ENCODE results near the gene HMGCS2.
"Not testable (repeated sequence)": the region's sequence is repeated elsewhere in the genome, so short reads cannot be mapped to it uniquely, and the experiment has no call there.

HMGCS2 gene

DNA sequence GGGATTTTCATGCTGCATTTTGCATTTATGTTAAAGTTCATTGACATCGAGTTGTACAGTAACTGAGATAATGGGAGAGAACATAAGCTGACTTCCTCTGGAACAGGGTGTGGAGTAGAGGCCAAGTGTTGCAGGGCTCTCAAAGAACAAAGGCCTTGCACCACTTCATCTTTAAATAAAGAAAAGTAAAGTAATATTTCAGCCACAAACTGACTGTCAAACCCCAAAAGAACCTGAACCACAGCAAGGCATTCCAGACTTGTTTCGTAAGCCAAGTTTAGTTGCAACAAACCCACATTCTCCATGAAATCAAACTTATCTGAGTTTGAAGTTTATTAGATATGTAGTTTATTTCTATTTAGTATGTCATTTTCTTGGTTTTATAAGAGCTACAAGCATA lies 19.1 kb upstream of the HMGCS2 start:
- DNase-seq = no peak

DNA sequence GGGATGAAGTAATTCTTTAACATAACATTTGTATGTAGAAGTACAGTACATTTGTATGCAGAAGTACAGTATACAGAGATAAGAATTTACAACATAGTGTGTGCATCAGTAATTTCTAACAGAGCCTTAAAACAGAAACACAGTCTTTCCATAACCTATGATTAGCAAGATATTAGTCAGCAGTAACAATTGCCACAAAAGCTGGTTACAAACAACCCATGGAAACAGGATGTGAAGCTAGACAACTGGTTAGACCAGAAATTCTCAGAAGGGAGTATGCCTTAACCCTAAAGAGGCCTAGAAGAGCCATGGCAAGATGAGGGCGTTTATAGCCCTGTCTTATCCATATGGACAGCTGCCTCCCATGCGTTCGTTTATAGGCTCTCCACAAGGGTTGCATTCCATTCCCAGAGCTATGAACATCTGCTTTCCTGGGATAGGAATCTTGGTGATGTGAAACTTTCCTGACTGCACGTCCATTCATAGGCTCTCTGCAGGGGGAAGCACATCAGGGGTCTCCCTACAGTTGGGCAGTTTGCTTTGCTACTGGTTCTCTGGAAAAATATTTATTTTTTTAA lies 17.9 kb upstream of the HMGCS2 start:
- not testable (repeated sequence) for DNase-seq

DNA sequence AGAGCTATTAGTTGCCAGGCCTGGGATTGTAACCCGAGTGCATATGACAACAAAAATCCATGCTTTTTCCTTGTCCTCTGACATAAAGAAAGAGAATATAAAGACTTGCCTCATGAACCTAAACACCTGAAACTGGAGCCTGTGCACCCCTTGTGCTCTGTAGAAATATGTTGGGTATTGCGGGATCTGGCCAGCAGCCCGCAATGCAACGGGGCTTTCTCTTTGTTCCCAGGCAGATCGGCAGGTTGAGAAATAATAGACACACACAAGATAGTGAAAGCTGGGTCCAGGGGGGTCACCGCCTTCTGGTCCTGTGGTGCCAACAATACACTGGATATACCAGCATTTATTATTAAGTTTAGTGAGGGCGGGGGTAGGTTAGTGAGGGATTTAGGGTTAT lies 17.3 kb upstream of the HMGCS2 start:
- not testable (repeated sequence) for DNase-seq

DNA sequence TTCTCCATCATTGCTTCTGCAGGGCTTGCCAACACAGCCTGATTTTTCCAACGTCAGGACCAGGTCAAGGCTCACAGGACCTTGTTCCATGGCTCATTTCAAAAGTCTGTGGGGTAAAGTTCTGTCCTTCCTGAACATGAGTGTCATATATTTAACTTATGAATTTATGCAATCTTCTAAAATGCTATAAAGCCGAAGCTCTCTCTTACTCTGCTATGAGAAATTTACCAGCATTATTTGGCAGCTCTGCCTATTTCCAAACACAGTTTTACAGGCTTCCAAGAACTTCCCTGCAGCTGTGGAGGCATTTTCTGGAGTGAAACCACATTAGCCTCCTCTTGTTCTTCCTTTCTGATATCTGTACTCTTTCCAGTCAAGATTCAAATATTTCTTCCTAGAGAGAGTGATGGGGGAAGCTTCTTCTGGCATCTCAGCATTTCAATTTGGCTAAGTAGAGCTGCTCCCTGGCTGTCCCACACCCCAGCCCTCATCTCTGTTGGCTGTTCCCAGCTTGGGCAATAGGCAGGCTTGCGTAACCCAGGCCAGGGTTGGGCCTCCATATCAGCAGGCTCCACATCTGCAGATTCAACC lies 15.6 kb upstream of the HMGCS2 start:
- no peak for DNase-seq

DNA sequence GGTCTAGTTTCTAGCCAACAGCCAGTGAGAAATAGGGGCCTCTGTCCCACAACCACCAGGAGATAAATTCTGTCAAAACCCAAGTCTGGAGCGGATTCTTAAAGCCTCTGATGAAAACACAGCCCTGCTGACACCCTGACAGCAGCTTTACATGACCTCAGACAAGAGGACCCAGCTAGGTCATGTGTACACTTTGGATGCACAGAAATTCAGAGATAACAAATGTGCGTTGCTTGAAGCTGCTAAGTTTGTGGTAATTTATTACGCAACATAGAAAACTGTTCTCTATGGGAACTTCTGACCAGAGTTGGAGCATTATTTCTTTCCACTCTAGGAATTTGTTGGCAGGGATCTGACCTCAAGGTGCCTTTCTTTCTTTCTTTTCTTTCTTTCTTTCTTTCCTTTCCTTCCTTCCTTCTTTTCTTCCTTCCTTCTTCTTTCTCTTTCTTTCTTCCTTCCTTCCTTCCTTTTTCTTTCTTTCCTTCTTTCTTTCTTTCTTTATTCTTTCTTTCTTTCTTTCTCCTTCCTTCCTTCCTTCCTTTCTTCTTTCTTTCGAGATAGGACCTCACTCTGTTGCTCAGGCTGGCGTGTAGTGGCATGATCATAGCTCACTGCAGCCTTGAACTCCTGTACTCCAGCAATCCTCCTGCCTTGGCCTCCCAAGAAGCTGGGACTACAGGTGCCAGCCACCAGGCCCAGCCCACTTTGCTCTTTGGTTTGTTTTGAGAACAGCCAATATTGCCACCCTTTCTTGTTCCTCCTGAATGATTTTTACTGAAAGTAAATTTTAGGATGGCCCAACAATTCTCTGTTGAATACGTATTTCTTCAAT lies 14.9 kb upstream of the HMGCS2 start:
- DNase-seq = no peak

DNA sequence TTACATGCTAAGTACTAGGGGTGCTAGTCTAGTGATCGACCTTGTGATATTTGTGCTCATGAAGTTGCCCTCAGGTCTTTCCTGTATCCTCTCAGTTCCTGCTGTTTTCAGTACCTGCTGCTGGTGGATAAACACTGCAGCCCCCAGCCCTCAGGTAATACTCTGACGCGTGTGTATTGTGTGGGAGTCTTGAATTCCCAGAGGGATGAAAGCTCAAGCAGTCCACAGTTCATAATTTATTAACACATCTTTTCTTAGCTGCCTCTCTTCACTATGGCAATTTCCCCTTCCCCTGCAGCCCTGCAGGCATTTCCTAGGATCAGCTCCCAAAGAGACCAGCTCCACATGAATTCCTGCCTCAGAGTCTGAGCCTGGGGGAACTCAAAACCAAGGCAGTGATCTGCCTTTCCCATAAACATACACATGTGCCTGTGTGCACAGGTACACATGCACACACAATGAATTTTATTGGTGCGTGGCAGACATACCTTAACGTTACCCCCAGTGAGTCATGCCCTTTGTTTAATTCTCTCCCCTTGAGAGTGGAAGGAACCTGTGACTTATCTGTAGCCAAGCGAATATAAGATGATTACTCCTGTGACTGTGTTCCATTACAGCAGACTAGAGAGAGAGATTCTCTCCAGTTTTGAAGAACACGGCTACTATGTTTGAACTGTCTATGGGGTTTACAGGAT lies 14.1 kb upstream of the HMGCS2 start:
- no peak for DNase-seq

DNA sequence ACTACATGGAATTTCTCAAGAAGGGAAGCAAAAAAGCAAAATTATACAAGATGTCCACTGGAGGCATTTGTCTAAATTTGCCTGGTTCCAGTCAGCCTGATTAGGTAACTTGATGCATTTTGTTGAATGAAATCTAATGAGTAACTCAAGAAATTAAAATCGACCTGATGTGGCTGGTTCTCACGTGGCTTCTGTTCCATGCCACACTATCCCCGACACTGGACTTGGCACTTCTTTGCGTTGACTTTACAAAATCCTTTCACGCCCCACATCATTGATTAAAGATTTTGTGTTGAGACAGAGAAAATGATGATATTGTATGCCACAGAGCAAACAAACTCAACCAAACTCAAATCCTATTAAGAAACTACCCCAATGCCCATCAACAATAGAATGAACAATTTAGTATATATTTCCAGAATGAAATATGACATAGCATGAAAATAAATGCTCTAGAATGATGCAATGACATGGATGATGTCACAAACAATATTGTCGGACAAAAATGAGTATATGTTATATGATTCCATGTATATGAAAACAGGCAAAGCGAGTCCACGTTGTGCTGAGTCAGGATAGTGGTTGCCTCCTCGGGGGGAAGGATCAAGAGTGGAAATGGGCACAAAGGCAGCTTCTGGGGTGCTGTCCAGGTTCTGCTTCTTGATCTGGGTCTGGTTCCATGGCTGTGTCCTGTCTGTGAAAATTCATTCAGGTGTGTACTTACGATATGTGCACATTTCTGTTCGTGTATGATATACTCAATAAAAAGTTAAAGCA lies 12.9 kb upstream of the HMGCS2 start:
- no peak for DNase-seq

DNA sequence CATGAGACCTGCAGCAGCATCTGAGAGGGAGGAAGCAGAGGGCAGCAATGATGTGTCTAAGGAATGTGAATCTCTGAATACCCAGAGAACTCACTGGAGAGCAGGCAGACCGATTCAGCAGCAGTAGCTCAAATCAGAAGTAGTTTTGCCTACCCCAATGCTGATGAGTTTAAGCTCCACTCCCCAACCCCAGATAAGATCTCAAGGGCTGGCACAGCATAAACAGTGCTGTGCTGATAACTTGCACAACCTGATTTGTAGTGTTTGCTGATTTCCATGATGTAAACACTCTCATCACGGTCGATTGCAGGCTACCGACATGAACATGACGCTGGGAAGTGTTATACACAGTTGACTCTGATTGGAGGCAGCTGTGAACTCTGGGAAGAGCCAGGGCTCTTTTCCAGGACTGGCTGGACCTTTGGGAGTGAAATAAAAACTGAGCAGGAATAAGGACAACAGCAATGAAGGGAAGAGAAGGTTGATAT lies 11.2 kb upstream of the HMGCS2 start:
- DNase-seq = no peak

DNA sequence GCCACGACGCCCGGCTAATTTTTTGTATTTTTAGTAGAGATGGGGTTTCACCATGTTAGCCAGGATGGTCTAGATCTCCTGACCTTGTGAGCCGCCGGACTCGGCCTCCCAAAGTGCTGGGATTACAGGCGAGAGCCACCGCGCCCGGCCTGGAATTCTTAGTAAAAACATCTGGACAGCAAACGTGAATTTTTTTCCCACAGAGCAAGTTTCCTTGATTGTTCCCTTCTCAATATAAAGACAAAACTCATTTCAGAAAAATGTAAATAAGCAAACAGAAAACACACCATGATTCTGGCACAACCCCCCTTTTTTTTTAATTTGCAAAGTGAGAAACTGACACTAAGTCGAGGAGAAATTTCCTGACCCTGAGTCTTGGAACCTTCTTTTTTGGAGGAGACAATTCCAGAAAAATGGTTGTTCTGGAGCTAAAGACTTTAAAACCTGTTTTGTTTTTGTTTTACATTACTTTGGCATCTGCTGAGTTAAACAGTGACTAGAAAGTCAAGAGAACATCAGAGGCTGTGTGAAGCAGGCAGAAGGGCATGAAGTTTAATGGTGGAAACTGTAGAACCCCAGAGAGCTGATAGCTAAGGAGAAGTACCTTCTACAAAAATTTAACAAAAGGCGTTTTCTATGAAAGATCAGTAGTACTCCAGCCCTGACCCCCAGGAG lies 10.3 kb upstream of the HMGCS2 start:
- no peak for DNase-seq

DNA sequence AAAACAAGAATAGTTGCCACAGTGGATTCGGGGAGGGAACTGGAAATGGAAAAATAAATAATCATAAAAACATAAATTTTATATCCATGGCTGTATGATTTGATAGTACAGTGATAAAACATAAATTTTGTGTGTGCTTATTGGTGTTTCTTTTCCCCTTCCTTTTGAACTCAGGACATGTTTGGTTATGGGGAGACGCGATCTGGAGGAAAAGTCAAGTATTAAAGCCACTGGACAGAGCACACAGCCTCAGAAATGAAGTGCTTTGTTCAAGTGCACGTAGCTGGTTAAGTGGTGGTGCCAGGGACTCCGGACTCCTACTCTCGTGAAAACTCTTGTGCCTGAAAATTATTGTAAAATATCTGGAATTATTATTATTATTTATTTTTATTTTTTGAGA lies 9.7 kb upstream of the HMGCS2 start:
- no peak for DNase-seq

DNA sequence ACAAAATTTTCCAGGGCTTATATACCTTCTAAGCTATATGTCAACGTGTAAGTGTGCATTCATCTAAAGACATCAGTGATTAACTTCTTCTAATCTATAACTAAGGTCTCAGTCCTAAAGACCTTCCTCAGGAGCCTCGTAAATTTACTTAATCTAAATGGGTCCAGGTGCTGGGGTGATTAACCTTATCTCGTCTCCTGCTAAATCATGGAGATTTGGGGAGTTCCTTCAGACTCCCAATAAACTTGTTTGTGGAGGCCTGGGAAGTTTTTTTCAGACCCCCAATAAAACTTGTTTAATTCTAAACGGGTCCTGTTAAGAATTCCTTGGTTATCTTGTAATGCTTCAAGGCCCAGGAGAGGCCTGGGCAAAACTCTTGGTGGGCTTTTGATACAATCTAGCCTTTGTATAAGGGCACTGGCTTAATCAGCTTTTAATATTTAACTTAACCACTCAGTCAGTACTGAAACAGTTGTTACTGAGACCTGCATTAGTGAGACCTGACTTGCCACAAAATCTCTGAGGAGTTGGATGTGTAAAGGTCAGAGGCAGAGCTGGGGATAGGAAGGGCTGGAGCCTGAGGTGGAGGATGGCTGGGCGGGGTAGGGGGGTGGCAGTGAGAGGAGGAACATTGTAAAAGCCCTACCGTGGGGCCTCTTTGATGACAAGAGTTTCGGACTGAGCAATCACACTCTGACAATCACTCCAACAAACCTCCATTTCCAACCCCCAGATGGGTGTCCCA lies 6.2 kb upstream of the HMGCS2 start:
- DNase-seq = no peak

DNA sequence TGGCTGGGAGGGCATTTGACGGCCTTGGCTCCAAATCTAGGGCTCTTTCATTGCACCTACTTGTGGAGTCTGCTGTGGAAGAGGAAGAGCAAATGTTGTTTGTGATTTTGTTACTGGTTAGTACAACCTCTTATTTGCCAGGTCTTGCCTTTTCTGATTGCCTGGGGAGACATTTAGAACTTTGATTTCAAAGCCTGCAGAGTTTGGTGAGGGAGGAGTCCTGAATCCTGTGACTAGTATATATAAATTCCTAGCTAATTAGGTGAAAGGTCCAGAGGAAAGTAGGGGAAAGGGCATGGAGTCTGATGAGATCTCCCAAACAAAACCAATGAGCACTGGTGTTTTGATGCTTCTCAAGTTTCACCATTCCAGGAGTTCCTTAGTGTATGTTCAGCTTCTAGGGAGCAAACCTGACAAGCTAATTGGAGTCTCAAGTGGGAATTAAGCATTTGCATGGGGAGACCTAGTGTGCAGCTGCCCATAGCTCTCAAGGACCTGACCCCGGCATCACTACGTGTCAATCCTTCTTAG lies 5.1 kb upstream of the HMGCS2 start:
- no peak for DNase-seq

DNA sequence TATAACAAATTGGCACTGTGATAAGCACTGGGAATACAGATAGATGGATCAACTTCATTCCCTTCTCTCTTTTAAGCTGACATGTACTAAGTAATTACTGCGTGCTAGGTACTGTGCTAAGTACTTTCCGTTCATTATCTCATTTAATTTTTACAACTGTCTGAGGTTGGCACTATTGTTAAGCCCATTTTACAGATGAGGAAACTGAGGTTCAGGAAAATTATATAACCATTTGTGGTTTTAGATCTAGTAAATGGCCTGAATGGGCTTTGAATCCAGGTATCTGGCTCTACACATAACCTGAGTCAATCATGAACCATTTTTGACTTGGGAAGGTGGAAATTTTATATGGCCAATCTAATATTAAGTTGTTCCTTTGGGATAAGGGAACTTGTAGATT lies 3.6 kb upstream of the HMGCS2 start:
- no peak for DNase-seq

DNA sequence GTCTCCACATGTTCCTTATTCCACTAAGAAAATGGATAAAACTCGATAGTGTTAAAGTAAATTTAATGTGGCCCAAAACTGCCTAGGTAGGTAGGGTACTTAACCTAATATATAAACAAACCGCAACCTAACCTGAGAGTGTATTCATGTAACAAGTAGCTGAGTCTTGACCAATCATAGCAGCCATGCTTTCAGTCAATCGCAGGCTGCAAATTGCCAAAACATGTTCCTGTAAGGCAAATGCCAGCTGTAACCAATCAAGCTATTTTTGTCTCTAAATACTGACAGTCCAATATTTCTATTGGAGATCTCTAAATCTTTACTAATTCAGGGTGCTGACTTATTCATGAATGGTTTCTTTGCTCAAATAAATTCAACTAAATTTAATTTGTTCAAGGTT lies 3.1 kb upstream of the HMGCS2 start:
- DNase-seq = no peak

DNA sequence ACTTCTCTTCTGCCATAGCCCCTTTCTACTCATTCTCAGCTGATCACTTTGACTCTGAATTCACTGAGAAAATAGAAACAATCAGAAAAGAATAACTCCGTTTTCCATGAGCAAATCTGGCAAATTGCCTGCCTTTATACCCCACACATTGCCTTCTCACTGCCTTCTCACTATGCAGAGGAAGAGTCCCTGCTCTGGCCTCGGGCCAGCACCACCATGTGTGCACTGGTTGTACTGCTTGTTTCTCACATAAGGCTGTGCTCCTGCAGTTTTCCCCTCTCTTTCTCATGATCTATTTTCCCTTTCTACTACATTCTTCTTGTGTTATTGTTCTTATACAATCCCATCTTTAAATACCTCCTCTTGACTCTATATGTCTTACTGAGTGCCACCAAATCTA lies 2.3 kb upstream of the HMGCS2 start:
- DNase-seq = no peak

DNA sequence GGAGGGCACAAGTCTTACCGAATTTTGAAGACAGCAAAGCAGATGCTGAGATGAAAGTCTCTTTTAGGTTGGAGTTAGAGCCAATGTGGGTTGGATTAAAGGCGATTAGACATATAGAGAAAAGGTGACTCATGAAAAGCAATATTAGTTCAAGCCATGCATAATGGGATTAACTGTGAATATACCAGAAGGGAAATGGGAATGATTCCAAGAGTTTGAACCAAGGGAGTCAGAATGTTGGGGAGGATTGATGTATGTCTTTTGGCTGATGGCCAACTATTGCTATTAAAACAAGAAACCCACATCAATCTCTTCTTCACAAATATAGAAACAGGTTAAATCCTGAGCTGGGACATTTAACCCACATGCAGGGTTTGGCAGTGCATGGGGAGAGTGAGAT lies 1.2 kb downstream of the HMGCS2 start:
- no peak for DNase-seq

DNA sequence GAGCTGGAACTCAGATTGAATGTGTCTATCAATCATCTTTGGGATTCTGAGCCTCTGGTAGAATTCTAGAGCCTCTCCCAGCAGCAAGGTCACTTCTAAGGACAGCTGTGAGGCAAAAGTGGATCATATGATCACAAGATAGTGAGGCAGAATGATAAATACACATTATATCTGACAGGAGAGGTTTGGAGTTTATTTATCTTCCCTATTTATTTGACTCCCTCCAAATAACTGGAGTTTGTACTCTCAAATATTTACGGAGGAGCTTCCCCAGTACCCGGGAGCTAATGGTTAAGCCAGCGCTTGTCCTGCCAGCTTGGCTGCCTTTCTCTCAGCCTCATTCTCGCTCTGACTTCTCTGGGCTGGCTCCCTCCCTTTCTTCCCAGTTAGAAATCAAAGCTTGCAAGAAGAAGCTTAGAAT lies 2.3 kb downstream of the HMGCS2 start:
- DNase-seq = no peak

DNA sequence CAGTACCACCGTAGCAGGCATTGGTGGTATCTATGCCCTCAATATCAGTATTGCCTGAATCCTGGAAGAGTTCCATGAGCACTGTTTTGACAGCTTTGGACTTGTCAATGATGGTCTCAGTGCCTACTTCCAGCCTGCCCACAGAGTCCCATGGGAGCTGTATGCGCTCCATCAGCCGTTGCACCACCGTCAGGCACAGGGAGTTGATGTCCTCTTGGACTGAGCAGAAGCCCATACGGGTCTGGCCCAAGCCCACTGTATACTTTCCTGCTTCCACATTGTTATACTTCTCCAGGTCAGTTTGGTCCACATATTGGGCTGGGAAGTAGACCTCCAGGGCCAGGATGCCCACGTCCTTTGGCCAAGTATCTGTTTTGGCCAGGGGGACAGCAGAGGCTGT lies 4.5 kb downstream of the HMGCS2 start:
- no peak for DNase-seq

DNA sequence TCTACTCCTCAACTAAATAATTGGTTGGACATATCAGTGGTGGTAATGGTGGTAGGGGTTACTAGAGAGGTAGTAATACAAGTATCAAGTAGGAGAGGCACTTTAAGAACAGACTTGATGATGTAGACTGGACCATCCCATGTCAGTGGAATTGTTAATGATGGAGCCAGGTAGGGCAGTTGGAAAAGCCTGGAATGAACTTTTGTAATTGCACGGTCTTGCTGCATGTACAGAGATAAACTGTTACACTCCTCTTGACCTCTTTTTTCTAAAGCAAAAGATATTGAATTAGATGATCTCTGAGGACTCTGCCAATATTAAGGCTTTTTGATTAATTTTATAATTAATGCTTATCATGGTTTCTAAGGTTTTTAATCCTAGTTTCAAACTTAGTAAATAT lies 5.8 kb downstream of the HMGCS2 start:
- no peak for DNase-seq

DNA sequence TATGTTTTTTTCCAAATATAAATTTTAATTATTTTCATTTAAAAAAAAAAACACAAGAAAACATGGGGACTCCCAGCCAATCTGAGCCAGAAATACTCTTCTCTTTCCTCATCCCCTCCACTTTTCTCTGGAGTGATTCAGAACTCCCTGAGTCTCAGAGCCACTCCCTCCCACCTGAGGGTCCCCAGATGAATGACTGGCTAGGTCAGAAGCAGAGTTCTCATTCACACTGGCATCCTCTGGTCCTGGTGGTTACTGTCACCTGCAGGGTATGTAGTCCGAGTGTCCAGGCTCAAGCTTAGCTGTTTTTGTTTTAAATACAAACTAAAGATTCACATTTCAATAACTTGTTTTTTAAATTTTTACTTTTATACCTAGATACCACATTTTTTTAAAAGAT lies 6.3 kb downstream of the HMGCS2 start:
- no peak for DNase-seq

DNA sequence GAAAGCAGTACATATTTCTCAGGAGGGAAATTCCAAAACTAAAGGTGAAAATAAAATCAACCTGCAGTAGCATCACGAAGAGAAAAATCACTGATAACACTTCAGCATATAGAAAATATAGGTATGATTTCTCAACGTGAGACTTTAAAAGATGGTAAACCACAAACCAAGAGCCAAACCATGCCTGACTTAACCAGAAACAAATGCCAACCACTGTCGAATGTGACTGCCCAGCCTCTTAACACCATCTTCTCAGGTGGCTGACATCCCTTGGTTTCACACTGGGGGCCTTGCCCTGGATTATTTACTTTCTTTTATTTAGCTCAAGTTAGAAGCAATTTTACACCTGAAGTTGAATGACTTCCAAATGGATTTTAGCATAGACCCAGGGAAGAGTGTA lies 10.1 kb downstream of the HMGCS2 start:
- no peak for DNase-seq

All from GOT3 (cell line).